Stimulated activated naive CD4-positive, alpha-beta T cell (primary cell): Measurements from ENCODE around the gene DAW1.
A peak's percentile ranks its signal among the peaks of the same experiment; 100 is the strongest.
"Not testable (repeated sequence)": the region's sequence is repeated elsewhere in the genome, so short reads cannot be mapped to it uniquely, and the experiment has no call there.

ENCODE experiments used
- DNase-seq, 6 experiments: peaks; one replicate each; lab custom pipeline; 2025; lab: John Stamatoyannopoulos, UW

The DAW1 gene, protein sequence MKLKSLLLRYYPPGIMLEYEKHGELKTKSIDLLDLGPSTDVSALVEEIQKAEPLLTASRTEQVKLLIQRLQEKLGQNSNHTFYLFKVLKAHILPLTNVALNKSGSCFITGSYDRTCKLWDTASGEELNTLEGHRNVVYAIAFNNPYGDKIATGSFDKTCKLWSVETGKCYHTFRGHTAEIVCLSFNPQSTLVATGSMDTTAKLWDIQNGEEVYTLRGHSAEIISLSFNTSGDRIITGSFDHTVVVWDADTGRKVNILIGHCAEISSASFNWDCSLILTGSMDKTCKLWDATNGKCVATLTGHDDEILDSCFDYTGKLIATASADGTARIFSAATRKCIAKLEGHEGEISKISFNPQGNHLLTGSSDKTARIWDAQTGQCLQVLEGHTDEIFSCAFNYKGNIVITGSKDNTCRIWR

DNA sequence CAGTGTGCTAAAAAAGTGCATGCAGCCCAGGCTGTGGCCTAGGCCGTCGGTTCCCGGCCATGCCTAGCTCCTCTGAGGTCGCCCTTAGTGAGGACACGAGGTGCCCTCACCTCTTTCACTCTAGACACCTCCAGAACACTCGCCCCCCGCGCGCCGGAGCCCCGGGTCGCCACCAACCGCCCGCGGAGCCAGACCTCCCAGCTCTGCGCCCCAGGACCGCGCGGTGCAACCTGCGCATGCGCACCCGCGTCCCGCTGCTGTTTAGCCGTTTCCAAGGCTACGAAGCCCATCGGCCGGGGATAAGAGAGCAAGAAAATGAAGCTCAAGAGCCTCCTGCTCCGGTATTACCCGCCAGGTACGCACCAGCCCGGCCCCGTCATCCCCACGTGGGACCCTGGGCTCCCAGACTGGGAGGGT is at the start of gene DAW1:
Gene DAW1, plus strand, starts transcription at position 257 of the 417 bp plus-strand sequence. Its CDS starts 59 bp downstream, at position 316.
- DNase-seq, result peak in 1 of 6 experiments; percentile 1

DNA sequence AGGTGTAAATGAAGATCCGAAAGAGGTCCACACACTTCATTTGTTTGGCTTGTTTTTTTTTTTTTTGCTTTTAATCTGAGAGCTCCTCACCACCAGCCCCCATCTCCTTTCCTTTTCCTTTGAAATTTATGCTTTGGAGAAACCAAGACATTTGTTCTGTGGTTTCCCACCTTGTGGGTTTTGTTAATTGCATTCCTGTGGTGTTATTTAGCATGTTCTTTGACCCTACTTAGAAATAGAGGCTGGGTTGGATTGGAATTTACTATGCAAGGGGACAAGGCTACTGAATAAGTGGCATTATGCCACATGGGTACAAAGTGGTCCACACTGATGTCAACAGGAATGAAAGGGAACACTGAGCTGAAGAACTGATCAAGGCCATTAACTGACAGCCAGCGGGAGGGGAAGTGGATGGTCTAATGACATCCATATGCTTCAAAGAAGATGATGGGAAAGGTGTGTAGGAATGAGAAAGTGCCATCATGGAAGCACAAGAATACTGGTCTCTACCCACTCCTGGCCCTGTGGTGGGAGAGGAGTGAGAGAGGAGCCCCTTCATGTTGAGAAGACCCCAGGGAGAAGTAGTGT is 48.9 kb upstream of the DAW1 start:
- DNase-seq, result no peak

DNA sequence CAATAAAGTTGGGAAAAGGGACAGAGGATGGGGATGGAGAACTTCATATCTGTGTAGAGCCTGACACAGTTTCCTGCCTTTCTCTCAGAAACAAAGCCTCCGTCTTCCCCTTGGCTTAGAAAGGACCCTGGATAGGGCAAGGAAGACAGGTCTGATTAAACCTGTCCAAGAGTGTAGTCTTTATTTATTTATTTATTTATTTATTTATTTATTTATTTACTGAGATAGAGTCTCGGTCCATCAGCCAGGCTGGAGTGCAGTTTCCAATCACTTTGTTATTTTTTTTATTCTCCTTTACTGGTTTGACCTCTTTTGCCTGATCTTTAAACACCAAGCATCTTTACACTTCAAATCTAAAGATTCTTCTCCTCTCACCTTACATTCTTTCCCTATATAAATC is 47.5 kb upstream of the DAW1 start:
- DNase-seq, result no peak

DNA sequence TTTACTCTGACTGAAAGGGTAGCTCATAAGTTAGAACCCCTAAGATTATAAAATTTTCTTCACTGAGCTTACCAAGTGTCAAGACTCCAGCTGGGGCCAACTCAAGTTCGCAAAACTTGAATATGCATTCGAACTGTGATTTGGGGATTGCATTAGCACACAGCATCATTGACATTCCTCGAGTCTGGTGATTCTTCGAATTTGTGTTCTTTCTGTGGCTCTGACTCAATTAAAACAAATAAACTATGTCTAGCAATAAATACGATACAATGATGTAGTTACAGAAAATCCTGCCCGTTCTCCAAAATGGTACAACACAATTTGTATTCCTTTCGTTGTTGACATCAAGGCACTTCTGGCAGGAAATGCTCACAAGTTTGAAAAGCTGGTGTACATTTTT is 46.7 kb upstream of the DAW1 start:
- DNase-seq, result no peak

DNA sequence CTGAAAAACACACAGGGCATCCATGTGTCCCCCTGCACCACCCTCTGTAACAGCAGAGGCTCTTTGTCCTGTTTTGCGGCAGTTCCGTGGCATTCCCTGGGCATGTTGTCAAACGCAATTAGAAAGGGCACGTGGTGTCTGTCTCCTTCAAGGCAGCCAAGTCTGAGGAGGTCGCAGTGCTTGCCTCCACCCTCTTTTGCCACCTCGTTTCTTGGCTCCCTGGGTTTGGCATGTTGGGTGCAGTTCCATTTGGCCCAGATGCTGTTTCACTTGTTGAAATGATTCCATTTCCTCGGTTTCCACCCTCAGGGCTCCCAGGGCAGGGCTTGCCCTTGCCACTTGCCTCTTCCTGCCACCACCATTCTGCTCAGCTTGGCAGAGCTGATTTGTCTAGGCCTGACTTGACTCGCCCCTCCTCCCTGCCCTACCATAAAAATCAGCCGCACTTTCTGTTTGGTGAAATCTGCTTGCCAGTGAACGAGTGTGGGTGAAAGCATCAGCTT is 45.4 kb upstream of the DAW1 start:
- DNase-seq, result no peak

DNA sequence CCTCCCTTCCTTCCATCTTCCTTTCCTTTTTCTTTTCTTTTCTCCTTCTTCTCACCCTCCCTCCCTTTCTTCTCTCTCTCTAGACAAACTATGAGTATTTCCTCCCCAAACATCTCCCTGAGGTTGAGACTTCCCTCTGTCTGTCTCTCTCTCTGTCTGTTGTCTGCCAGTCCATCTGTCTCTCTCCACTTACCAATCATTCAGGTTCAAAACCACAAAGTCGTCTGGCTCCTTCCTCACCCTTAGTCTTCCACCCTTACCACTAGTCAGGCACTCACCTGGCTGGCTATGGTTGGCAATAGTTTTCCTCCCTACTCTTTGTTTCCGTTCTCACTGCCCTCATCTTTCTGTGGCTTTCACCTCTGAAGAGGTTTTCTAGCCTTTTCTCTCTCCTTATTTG is 44.9 kb upstream of the DAW1 start:
- no peak for DNase-seq

DNA sequence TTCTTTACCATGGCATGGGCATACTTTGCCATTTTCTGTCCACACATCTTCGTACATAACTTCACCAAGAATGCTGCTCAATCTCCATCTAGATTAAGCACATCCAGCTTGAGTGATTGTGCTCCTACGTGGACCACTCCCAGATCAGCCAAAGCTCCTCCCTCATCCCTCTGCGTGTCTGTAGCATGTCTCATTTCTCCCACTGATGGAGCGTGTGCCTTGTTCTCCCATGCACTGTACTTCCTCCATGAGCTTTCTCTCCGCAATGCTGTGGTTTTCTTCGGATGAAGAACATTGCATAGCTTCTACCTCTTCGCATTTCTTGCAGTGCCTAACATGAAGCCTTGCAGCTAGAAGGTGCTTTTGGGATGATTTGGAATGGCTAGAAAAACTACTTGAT is 44.3 kb upstream of the DAW1 start:
- DNase-seq, result no peak

DNA sequence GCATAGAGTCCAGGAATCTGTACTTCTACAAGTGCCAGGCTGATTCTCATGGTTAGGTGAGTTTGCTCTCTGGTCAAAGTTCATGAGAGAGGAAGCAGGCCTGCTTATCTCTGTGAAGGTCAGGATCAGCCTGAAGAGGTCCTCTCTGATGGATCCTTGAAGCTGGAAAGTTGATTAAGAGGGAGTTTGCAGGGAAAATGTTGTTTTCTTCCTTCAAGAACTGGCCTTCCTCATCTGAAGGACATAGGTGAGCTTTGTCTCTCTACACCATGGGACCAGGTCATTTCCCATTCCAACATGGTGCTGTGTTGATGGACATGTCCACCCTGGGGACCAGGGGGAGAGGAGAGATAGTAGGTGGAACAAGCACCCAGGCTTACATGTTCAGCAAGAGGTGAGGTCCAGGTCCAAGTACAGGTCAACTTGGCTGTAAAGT is 42.9 kb upstream of the DAW1 start:
- no peak for DNase-seq

DNA sequence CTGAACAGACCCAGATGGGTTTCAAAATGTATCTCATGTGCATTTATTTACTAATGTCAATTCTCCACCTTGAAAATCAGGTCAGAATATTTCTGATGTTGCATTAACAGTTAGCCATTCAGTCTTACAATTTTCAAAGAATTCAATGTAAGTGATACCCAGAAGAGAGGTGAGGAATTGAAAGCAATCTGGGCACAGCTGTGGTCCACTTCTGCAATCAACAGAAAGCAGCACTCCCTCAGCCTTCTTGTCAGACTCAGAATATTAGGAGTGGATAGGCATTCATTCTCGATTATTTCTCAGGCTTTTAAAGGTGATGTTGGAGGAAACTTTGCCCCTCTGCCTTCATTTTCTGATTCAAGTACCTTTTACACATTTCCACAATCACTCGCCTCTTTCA is 42.1 kb upstream of the DAW1 start:
- DNase-seq, result no peak

DNA sequence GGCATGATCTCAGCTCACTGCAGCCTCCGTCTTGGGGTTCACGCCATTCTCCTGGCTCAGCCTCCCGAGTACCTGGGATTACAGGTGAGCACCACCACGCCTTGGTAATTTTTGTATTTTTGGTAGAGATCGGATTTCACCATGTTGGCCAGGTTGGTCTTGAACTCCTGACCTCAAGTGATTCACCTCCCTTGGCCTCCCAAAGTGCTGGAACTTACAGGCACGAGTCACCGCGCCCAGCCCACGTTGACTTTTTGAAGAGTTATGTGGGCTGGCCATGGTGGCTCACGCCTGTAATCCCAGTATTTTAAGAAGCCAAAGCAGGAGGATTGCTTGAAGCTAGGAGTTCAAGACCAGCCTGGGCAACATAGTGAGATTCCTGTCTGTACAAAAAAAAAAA is 37.0 kb upstream of the DAW1 start:
- no peak for DNase-seq

DNA sequence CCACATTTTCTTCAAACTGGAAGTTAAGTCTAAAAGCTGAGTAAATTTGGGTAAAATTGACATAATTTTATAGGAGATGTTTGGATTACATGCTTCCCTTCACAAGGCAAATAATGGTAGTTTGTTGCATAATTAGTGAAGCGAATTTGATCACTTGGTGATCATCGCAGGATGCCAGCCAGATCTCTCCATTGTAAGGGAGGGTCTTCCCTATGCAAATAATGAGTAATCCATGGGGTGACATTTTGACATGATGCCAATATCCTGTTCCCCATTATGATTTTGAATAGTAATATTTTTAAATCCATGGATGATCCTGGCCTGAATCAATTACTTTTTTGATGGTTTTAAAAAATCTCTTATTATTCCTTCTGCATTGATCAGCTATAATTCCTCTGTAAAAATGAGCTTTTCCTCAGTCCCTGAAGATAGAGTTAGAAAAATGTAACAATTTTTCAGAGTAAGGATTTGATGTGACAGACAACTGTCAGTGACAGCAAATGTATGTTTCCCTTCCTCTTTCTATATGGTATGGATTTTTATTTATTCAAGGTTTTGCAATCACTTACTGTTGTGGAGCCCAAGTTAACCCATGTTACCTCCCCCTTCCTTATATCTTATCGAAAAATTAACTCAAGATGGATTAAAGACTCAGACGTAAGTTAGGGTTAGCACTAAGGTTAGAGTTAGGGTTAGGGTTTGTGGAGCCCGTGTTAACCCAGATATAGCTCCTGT is 36.3 kb upstream of the DAW1 start:
- DNase-seq, result no peak

DNA sequence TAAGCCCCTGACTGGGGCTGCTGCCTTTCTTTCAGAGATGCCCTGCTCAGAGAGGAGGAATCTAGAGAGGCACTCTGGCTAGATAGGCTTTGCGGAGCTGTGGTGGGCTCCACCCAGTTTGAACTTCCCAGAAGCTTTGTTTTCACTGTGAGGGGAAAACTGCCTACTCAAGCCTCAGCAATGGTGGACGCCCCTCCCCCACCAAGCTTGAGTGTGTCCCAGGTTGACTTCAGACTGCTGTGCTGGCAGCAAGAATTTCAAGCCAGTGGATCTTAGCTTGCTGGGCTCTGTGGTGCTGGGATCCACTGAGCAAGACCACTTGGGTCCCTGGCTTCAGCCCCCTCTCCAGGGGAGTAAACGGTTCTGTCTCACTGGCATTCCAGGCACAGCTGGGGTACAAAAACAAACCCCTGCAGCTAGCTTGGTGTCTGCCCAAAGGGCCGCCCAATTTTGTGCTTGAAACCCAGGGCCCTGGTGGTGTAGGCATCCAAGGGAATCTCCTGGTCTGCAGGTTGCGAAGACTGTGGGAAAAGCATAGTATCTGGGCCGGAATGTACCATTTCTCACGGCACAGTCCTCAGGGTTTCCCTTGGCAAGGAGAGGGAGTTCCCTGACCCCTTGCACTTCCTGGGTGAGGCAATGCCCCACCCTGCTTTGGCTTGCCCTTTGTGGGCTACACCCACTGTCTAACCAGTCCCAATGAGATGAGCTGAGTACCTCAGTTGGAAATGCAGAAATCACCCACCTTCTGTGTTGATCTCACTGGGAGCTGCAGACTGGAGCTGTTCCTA is 31.9 kb upstream of the DAW1 start:
- not testable (repeated sequence) for DNase-seq

DNA sequence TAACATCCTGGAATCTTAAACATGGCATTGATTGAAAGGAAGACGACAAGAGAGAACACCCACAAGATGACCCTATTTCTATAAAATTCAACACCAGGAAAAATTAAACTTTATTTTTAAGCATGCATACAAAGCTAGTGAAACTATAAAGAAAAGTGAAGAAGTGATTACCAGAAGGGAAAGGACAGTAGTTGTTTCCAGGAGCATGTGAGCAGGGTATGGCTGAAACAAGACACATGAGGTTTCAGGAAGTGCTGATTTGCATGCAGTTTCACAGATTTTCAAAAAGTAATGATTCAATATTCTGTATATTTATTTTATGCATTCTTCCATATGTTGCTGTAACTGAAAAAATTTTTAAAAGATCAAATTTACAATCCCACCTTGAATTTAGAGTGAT is 24.6 kb upstream of the DAW1 start:
- DNase-seq, result no peak

DNA sequence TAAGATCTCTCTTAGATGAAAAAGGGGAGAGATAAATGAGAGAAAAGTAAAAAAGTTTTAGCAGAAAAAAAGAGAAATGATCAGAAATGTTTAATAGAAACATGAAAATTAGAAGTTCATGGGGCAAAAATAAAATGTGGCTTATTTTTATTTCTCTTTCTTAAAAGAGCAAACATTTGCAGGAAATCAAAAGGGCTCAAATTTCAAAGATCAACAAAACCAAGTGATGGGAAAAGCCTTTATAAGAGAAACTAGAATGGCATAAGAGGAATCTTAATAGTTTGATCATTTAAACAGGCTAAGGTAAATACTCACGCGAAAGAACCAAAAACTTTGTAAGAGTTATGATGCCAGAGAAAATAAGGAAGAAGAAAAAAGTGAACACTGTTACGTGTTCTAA is 23.3 kb upstream of the DAW1 start:
- no peak for DNase-seq

DNA sequence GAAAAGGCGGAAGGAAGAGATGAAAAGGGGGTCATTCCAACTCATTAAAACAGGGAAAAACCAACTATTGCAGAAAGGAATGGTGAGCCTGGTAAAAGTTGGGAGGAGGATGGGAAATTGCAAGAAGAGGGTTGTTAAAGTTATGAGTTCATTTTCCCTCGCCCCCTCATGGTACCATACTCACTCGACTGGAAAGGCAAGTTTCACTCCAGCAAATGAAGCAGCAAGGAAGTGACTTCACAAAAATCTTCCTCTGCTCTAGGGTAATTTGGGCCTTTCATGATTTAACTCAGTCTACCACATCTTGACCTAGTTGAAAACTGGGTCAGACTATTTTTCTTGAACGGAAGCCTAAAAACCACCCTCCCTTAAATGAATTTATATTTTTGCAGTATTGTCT is 22.8 kb upstream of the DAW1 start:
- no peak for DNase-seq

DNA sequence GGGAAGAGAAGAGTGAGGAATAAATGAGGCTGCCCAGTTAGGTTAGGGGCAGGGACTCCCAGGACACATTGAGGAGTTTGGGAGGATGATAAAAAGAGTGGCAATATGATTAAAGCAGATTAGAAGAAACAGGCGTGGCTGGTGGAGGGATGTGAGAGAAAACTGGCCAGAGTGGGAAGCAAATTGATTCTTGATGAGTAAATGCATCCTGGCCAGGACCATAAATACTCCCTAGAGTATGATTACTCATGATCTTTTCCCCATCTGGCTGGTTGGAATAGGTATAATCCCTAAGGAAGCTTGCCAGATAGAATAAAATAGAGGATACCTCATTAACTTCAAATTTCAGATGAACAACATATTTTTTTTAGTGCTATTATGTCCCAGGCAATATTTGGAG is 21.5 kb upstream of the DAW1 start:
- DNase-seq, result no peak

DNA sequence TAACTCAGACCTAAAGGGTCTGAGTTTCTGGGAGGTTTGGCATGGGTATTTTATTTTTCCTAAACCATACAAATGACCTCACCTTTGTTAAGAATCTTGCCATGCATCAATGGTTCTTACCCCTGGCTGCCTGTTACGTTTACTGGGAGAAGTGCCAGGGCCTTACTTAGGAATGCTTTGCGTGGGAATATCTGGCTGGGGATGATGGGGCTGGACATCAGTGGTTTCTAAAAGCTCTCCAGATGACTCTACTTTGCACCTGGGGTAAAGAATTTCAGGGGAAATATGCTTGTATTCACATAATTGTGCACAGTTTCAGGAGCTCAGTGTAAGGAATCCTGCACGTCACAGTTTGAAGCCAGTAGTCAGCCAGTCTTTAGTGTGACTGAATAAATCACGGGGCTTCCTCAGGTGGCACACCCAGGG is 18.2 kb upstream of the DAW1 start:
- DNase-seq, result no peak

DNA sequence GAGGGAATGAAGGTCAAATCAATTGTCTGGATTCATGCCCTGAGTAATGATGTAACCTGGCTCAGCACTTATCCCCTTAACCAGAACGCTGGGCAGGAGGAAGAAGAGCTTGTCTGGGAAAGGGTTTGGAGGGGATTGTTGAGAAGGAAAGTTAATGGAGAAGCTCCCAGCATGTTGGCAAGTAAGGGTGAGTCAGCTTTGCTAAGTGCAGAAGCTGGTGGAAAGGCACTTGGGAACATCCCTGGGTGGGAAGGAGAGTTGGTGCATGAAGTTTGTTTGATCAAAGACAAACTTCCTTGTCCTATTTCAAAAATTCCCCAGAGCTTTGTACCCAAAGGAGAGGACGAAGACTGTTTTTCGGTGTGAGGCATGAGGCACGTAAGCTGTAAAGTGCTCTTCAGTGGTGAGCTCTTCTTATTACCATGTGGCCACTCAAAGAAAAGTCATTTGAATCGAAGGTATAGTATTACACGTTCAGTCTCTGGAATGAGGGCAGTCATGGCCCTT is 17.6 kb upstream of the DAW1 start:
- DNase-seq, result no peak

DNA sequence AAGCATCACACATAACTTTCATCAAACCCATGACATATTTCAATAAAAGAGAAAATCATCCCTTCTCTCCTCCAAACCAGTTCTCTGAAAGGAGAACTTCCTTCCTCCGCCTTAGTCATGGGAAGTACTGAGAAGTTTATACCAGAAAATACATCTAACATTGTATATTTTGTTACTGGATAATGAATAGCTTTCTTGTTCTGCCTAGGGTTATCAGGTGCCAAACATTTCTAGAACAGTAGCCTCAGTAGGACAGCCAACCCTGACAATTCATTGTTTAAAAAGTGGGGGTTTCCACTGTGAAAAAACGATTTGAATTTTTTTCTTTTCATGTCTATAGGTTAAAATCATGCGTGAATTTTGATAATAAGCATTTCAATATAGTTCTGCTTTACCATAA is 16.0 kb upstream of the DAW1 start:
- no peak for DNase-seq

DNA sequence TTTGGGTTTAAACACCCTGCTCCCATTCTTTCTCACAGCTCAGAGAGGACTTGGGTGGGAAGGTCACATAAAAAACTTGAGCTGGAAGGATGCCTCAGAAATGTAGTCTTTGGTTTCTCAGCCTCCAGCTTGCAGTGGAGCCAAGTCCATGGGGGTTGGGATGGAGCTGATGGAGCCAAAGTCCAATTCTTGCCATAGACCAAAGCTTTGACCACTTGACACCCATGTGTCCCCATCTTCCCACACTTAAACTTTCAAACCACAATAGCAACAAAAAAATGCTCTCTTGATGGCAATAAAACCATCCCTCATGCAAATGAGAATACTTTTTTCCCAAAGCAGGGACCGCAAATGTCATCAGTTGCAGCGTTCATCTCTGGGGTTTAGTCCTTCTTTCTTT is 14.7 kb upstream of the DAW1 start:
- no peak for DNase-seq

DNA sequence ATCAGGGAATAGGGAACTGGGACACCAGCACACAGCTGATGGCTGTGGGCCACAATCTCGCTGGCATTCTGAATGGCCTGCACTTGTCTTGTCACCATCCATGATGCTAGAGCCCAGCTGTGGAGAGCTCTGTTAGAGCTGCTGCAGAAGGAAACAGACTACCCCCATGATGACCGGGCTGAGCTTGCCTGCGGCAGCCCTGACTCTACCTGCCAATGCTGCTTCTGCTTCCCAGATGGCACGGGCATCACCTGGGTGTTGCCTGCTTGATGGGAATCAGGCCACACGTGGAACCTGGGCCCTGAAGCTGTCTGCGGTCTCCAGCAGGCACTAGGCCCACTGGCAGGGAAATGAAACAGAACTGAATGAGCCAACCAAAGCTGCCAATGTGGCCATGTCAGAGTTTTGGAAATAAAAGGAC is 11.2 kb upstream of the DAW1 start:
- no peak for DNase-seq

DNA sequence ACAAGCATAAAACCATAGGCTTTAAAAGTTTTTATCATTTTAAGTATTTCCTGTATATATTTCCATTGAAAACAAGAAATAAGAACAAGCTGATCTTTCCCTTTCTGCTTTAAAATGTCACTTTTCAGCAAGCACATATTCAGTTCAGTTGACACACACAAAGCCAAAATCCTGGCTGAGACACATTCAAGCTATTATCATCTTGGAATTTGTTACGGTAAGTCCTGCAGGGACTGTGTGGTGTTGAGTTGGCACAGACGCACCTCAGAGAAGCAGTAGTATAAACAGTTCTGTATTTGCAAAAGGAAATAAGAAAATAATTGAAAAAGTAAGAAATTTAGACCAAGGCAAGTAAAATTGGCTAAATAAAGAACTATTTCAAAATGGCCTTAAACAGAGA is 10.4 kb upstream of the DAW1 start:
- DNase-seq, result no peak
